ENCODE data around the gene YIPF3. TPM values are rescaled to one million over a fixed set of nuclear protein-coding genes. Genes with fewer than 3 reads are reported as not detected.

Gene YIPF3
- total and polyA plus RNA-seq, 10 of the 15 experiments (the other 5 are each of a cell fraction or from before 2014, with no cell fraction given) = 20.5 to 88.8 (median 44.7) TPM

DNA sequence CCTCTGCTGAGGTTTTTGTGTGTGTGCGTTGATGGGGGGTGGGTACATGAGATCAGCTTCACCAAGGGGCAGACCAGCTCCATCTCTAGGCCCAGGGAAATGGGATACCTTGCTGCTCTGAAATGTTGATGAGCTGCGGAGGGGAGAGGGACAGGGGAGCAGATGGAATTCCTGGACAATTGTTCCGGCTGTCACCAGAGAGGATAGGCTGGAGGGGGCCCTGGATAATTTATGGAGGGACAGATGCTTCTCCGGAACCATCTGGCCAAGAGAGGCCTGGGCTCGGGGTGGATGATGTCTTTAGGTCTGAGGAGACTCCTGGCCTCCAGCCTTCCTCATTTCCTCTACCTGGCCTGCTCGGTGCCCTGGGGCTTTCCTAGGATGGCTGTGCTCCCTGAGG lies 41.2 kb downstream of the YIPF3 start (continued):
- TF ChIP-seq, protein P1, sequence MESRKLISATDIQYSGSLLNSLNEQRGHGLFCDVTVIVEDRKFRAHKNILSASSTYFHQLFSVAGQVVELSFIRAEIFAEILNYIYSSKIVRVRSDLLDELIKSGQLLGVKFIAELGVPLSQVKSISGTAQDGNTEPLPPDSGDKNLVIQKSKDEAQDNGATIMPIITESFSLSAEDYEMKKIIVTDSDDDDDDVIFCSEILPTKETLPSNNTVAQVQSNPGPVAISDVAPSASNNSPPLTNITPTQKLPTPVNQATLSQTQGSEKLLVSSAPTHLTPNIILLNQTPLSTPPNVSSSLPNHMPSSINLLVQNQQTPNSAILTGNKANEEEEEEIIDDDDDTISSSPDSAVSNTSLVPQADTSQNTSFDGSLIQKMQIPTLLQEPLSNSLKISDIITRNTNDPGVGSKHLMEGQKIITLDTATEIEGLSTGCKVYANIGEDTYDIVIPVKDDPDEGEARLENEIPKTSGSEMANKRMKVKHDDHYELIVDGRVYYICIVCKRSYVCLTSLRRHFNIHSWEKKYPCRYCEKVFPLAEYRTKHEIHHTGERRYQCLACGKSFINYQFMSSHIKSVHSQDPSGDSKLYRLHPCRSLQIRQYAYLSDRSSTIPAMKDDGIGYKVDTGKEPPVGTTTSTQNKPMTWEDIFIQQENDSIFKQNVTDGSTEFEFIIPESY (IDR thresholded peaks at IDR 0.05) = no peak
- no peak for TF ChIP-seq NBN (IDR thresholded peaks at IDR 0.05)
- no peak for TF ChIP-seq ESRRA (IDR thresholded peaks at IDR 0.05; ENCODE audit: low read length)
- no peak for TF ChIP-seq RFX5 (IDR thresholded peaks at IDR 0.05; ENCODE audit: low read depth, low read length)

GRCh38 chr6:43472515-43472914 lies 44.2 kb downstream of the YIPF3 start:
- TF ChIP-seq ZZZ3 (IDR thresholded peaks at IDR 0.05; ENCODE audit: control insufficient read depth, insufficient read length, low read depth) (no peak), MEF2A (IDR thresholded peaks at IDR 0.05; ENCODE audit: insufficient read depth, low read depth, low read length) (no peak), TCF7 (IDR thresholded peaks at IDR 0.05; ENCODE audit: borderline replicate concordance) (no peak)
- TF ChIP-seq, protein P2, sequence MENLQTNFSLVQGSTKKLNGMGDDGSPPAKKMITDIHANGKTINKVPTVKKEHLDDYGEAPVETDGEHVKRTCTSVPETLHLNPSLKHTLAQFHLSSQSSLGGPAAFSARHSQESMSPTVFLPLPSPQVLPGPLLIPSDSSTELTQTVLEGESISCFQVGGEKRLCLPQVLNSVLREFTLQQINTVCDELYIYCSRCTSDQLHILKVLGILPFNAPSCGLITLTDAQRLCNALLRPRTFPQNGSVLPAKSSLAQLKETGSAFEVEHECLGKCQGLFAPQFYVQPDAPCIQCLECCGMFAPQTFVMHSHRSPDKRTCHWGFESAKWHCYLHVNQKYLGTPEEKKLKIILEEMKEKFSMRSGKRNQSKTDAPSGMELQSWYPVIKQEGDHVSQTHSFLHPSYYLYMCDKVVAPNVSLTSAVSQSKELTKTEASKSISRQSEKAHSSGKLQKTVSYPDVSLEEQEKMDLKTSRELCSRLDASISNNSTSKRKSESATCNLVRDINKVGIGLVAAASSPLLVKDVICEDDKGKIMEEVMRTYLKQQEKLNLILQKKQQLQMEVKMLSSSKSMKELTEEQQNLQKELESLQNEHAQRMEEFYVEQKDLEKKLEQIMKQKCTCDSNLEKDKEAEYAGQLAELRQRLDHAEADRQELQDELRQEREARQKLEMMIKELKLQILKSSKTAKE (IDR thresholded peaks at IDR 0.05; ENCODE audit: low read depth, poor library complexity, severe bottlenecking) = no peak
- Histone ChIP-seq H3K27me3 (replicated peaks in 1 of 2; ENCODE audit: control insufficient read depth in 2 of 2, insufficient read depth in 2 of 2, low read length in 1 of 2) (peaks cover 0 to 2% of the 10 kb centered on the region in 2 experiments; a peak in 1 of 4 replicates), H4K20me1 (ENCODE audit: control insufficient read depth, insufficient read depth) (no peaks in the 10 kb centered on the region), H3K4me1 (ENCODE audit: control insufficient read depth, insufficient read depth, low read length) (no peaks in the 10 kb centered on the region), H3K79me2 (ENCODE audit: control insufficient read depth, insufficient read depth, low read length) (no peaks in the 10 kb centered on the region), H3K9me3 (replicated peaks; ENCODE audit: control insufficient read depth, insufficient read depth, low read length) (no peaks in the 10 kb centered on the region), H3K36me3 (ENCODE audit: control insufficient read depth in 2 of 2, insufficient read depth in 2 of 2, low read length in 1 of 2) (no peaks in the 10 kb centered on the region), H2AFZ (ENCODE audit: control insufficient read depth, low read depth, low read length) (no peak overlapping the region), H3K4me2 (ENCODE audit: control insufficient read depth, insufficient read depth) (no peak overlapping the region), H3K27ac (ENCODE audit: control insufficient read depth, insufficient read depth) (no peak overlapping the region), H3K4me3 (no peak overlapping the region), H3K9ac (ENCODE audit: control insufficient read depth, insufficient read depth, low read length) (no peak overlapping the region)
- FAIRE-seq = no peak
- BruUV-seq (replicated peaks) = no TSS peak
- intact Hi-C loops (cut with micrococcal nuclease; ENCODE audit: unreplicated experiment) = no loop called here
- POLR2A ChIA-PET = interaction anchor here (0.6 kb wide), 1 partner anchor 382 kb away, joined by 4 read pairs; no protein-coding TSS in a partner anchor
- no peak for ATAC-seq
- SMC1A ChIA-PET (ENCODE audit: uncharacterized antibody, unreplicated experiment) = no interaction called here
- CTCF ChIA-PET = interaction anchor here (0.6 to 0.9 kb wide), 2 partner anchors 12 to 16 kb away, joined by 3 to 4 read pairs; no protein-coding TSS in a partner anchor
- DNase-seq (ENCODE audit: low read depth, low spot score) = no peak
- in situ Hi-C loops (cut with MboI) = no loop called here
- RAD21 ChIA-PET (ENCODE audit: unreplicated experiment) = no interaction called here
- WGBS (ENCODE audit: insufficient coverage, insufficient replicate concordance, low lambda C conversion rate, missing lambda C conversion rate) = 74% methylated on average over 4 of the region's 4 CpGs

Measured in GM12878 (cell line).